ENCODE results near the gene KRTAP4-5. TPM values are rescaled to one million over a fixed set of nuclear protein-coding genes. Genes with fewer than 3 reads are reported as not detected.
"Not testable (repeated sequence)": the region's sequence is repeated elsewhere in the genome, so short reads cannot be mapped to it uniquely, and the experiment has no call there.

The KRTAP4-5 gene
- total and polyA plus RNA-seq, 2 experiments from 2014 or later, result not detected

DNA sequence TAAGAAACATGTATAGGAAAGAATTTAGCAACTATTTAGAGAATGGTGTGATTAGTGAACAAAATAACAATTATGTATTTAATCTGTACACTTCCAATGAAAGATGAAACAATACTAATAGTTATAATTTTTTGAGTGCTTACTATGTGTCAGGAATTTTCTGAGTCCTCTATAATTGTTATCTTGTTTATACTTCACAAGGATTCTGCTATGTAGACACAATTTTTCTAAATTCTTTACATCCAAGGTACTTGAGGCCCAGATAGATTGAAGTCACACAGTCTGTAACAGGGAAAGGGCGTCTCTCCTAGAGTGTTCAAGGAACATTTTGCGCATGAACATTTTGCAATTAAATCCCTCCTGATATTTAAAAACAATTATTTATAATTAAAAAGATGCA lies 24.6 kb downstream of the KRTAP4-5 start (continued):
- TF ChIP-seq ETS1 (IDR thresholded peaks at IDR 0.05) (no peak), NANOG (IDR thresholded peaks at IDR 0.05; ENCODE audit: borderline replicate concordance) (no peak), CREB1 (CRISPR knock-in tag; IDR thresholded peaks at IDR 0.05; ENCODE audit: low read depth) (no peak), ZNF331 (CRISPR knock-in tag; IDR thresholded peaks at IDR 0.05; ENCODE audit: low read depth) (no peak), ZNF114 (CRISPR knock-in tag; IDR thresholded peaks at IDR 0.05) (no peak), POLR2AphosphoS5 (IDR thresholded peaks at IDR 0.05; ENCODE audit: low read depth) (no peak)
- TF ChIP-seq, protein P1, sequence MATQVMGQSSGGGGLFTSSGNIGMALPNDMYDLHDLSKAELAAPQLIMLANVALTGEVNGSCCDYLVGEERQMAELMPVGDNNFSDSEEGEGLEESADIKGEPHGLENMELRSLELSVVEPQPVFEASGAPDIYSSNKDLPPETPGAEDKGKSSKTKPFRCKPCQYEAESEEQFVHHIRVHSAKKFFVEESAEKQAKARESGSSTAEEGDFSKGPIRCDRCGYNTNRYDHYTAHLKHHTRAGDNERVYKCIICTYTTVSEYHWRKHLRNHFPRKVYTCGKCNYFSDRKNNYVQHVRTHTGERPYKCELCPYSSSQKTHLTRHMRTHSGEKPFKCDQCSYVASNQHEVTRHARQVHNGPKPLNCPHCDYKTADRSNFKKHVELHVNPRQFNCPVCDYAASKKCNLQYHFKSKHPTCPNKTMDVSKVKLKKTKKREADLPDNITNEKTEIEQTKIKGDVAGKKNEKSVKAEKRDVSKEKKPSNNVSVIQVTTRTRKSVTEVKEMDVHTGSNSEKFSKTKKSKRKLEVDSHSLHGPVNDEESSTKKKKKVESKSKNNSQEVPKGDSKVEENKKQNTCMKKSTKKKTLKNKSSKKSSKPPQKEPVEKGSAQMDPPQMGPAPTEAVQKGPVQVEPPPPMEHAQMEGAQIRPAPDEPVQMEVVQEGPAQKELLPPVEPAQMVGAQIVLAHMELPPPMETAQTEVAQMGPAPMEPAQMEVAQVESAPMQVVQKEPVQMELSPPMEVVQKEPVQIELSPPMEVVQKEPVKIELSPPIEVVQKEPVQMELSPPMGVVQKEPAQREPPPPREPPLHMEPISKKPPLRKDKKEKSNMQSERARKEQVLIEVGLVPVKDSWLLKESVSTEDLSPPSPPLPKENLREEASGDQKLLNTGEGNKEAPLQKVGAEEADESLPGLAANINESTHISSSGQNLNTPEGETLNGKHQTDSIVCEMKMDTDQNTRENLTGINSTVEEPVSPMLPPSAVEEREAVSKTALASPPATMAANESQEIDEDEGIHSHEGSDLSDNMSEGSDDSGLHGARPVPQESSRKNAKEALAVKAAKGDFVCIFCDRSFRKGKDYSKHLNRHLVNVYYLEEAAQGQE (IDR thresholded peaks at IDR 0.05; ENCODE audit: unreplicated experiment), result no peak

DNA sequence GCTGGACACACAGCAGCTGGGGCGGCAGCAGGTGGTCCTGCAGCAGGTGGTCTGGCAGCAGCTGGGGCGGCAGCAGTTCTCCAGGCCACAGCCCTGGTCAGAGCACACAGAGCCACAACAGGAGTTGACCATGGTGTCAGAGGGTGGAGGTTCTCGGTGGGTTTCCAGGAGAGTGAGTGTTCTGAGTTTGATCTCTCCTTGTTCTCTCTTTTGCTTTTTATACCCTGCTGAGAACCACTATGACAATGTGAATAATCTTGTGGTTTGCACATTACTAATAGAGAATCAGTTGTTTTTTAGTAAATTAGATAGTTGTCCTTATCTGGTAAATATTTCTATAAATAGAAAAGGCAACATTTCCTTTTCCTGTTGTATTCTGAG lies 25.6 kb downstream of the KRTAP4-5 start, which contains the start of gene KRTAP4-12:
KRTAP4-12 (minus strand) TSS at position 192 of the 381 bp plus-strand sequence; CDS start at position 132, 60 bp downstream.
- H3K4me3 ChIP-seq; H3K36me3 ChIP-seq (ENCODE audit: insufficient read depth); H3K9me3 Mint-ChIP-seq; H3F3A ChIP-seq (replicated peaks; ENCODE audit: low read depth); H3K79me2 ChIP-seq (replicated peaks; ENCODE audit: insufficient read depth); H3K27ac ChIP-seq (ENCODE audit: low read depth); H2AFZ ChIP-seq; H3K4me1 ChIP-seq (ENCODE audit: insufficient read depth); H3K4me3 Mint-ChIP-seq; H3K36me3 Mint-ChIP-seq (ENCODE audit: low read depth); H4K20me1 ChIP-seq (replicated peaks; ENCODE audit: insufficient read depth); H3K27ac Mint-ChIP-seq; H3K27me3 ChIP-seq (ENCODE audit: insufficient read depth); H3K4me1 Mint-ChIP-seq; H3K9me2 ChIP-seq (ENCODE audit: insufficient read depth); H3K27me3 Mint-ChIP-seq (ENCODE audit: insufficient read depth, low read depth, poor library complexity); ATAC-seq; DNase-seq (ENCODE audit: low spot score); H3K4me2 ChIP-seq: not testable (repeated sequence)

- H3K4me3 Mint-ChIP-seq; DNase-seq (ENCODE audit: low spot score); H3K27me3 Mint-ChIP-seq (ENCODE audit: insufficient read depth, low read depth, poor library complexity); H3K27ac ChIP-seq (ENCODE audit: low read depth); H3K9me2 ChIP-seq (ENCODE audit: insufficient read depth); H4K20me1 ChIP-seq (replicated peaks; ENCODE audit: insufficient read depth); ATAC-seq; H3K4me2 ChIP-seq; H3F3A ChIP-seq (replicated peaks; ENCODE audit: low read depth); H3K79me2 ChIP-seq (replicated peaks; ENCODE audit: insufficient read depth); H3K4me1 ChIP-seq (ENCODE audit: insufficient read depth); H3K27ac Mint-ChIP-seq; H3K36me3 ChIP-seq (ENCODE audit: insufficient read depth); H3K27me3 ChIP-seq (ENCODE audit: insufficient read depth); H3K9me3 Mint-ChIP-seq; H3K36me3 Mint-ChIP-seq (ENCODE audit: low read depth); H2AFZ ChIP-seq; H3K4me3 ChIP-seq: not testable (repeated sequence)
- H3K4me1 Mint-ChIP-seq, result peaks cover 12% of the 10 kb centered on the region
Observed at GRCh38 chr17:41123292-41123990, 26.2 kb downstream of the KRTAP4-5 start.
